SU-DHL-6 (cell line): ENCODE measurements around the gene SOD1.

Source experiments
- EZH2phosphoT487 ChIP-seq: fragments of 200-600 bp; sonication (generic), shearing (Covaris generic); conservative IDR thresholded peaks from 2 replicates; pipeline ENCODE4 v1.6.1; 2018; ENCODE audit warnings: mild to moderate bottlenecking, antibody characterized with exemption, low read length, moderate library complexity, mixed read lengths
- TF ChIP-seq, protein P1 (sequence below): fragments of 200-600 bp; sonication (generic); IDR thresholded peaks from one replicate; pipeline ENCODE4 v1.5.1; 2017; ENCODE audit warnings: antibody characterized with exemption, mild to moderate bottlenecking, low read length, moderate library complexity; ENCODE audit not compliant: insufficient read depth, poor library complexity, severe bottlenecking

DNA sequence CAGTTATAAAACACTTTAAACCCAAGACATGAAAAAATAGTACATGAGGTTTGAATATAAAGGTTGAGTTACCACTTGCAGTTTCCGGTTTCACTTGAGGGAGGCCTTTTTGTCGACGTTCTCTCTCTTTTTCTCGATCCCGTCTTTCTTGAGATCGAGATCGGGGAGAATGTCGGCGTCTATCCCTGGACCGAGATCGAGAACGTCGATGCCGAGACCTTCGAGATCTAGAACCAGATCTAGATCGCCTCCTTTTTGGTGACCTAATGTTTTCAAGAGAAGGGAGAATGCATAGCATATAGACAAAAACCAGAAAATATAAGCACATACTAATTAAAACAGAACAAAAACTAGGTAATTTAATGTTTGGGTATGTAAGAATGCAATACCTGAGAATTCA lies 33.7 kb downstream of the SOD1 start:
- TF ChIP-seq, protein P1, sequence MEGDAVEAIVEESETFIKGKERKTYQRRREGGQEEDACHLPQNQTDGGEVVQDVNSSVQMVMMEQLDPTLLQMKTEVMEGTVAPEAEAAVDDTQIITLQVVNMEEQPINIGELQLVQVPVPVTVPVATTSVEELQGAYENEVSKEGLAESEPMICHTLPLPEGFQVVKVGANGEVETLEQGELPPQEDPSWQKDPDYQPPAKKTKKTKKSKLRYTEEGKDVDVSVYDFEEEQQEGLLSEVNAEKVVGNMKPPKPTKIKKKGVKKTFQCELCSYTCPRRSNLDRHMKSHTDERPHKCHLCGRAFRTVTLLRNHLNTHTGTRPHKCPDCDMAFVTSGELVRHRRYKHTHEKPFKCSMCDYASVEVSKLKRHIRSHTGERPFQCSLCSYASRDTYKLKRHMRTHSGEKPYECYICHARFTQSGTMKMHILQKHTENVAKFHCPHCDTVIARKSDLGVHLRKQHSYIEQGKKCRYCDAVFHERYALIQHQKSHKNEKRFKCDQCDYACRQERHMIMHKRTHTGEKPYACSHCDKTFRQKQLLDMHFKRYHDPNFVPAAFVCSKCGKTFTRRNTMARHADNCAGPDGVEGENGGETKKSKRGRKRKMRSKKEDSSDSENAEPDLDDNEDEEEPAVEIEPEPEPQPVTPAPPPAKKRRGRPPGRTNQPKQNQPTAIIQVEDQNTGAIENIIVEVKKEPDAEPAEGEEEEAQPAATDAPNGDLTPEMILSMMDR: no peak
- no peak for TF ChIP-seq EZH2phosphoT487
